Measurements from ENCODE around the gene TREX2. TPM values are rescaled to one million over a fixed set of nuclear protein-coding genes. Genes with fewer than 3 reads are reported as not detected.

TREX2 gene
- total and polyA plus RNA-seq, 2 of the 8 experiments (the other 6 are each of a cell fraction or from before 2014, with no cell fraction given): 0.71 to 0.80 TPM

- no peak overlapping the region for H2BK15ac ChIP-seq (ENCODE audit: low read length)
- POLR2A ChIA-PET (ENCODE audit: partially characterized antibody): no interaction called here
- no peak for FAIRE-seq
- no peak for TF ChIP-seq FOSL1 (IDR thresholded peaks at IDR 0.05; ENCODE audit: insufficient read depth, low read depth, low read length)
- TF ChIP-seq KDM5A (IDR thresholded peaks at IDR 0.05; ENCODE audit: low read length): no peak
- TF ChIP-seq PHF8 (conservative IDR thresholded peaks at IDR 0.05; ENCODE audit: low read depth, low read length): no peak
- TF ChIP-seq CTBP2 (IDR thresholded peaks at IDR 0.05; ENCODE audit: borderline replicate concordance, insufficient read depth, insufficient read length, low read length): no peak
- no peak for TF ChIP-seq RAD21 (IDR thresholded peaks at IDR 0.05 in 1 of 2, conservative IDR thresholded peaks at IDR 0.05 in 1 of 2; ENCODE audit: low read depth in 2 of 2, low read length in 2 of 2)
- no peak for TF ChIP-seq CHD1 (IDR thresholded peaks at IDR 0.05; ENCODE audit: low read depth, low read length)
- TF ChIP-seq TBP (IDR thresholded peaks at IDR 0.05; ENCODE audit: low read depth, low read length): no peak
- no peak for TF ChIP-seq RXRA (IDR thresholded peaks at IDR 0.05; ENCODE audit: insufficient read depth, low read depth, low read length)
- no peak for TF ChIP-seq TAF1 (IDR thresholded peaks at IDR 0.05; ENCODE audit: low read depth, low read length)
- no peak for TF ChIP-seq E2F6 (IDR thresholded peaks at IDR 0.05)
Measured at GRCh38 chrX:153449368-153450113, 3.7 kb upstream of the TREX2 start.

More at GRCh38 chrX:153449368-153450113, 3.7 kb upstream of the TREX2 start:
- Histone ChIP-seq H3K79me2 (ENCODE audit: control insufficient read depth in 1 of 2, insufficient read depth in 2 of 2, low read length in 2 of 2) (no peaks in the 10 kb centered on the region), H3K18ac (ENCODE audit: extremely low read depth, low read length) (no peak overlapping the region), H3K9me3 (ENCODE audit: insufficient read depth in 2 of 2, low read depth in 1 of 2, low read length in 1 of 2) (no peaks in the 10 kb centered on the region), H2AK5ac (ENCODE audit: low read depth, low read length) (no peak overlapping the region), H3K4ac (replicated peaks; ENCODE audit: insufficient read length, low read depth, low read length) (no peak overlapping the region), H3K79me1 (ENCODE audit: low read depth, low read length) (no peaks in the 10 kb centered on the region), H3K14ac (ENCODE audit: insufficient read length) (no peak overlapping the region), H2BK12ac (ENCODE audit: low read depth, low read length) (no peak overlapping the region), H2BK5ac (ENCODE audit: low read depth, low read length) (no peak overlapping the region), H3K4me2 (ENCODE audit: insufficient read depth in 1 of 2, low read depth in 2 of 2, low read length in 2 of 2) (no peak overlapping the region), H2BK120ac (replicated peaks; ENCODE audit: low read depth, low read length) (no peak overlapping the region), H2BK20ac (ENCODE audit: low read length) (no peak overlapping the region), H4K20me1 (replicated peaks in 1 of 2; ENCODE audit: control insufficient read depth in 1 of 2, insufficient read depth in 2 of 2, low read length in 2 of 2) (no peaks in the 10 kb centered on the region), H3K27me3 (replicated peaks in 1 of 4; ENCODE audit: control insufficient read depth in 3 of 4, extremely low read depth in 1 of 4, insufficient read depth in 3 of 4, low read length in 3 of 4) (no peaks in the 10 kb centered on the region), H3K4me3 (ENCODE audit: extremely low read depth in 1 of 4, insufficient read depth in 2 of 4, low read depth in 3 of 4, low read length in 4 of 4) (no peak overlapping the region), H4K91ac (replicated peaks; ENCODE audit: insufficient read length, low read length) (no peak overlapping the region), H3K36me3 (ENCODE audit: control insufficient read depth in 2 of 4, insufficient read depth in 4 of 4, low read length in 3 of 4) (no peaks in the 10 kb centered on the region; a peak in 1 of 8 replicates), H3K9ac (replicated peaks in 1 of 4; ENCODE audit: extremely low read depth in 1 of 4, low read depth in 3 of 4, low read length in 3 of 4) (no peak overlapping the region), H3K4me1 (replicated peaks in 1 of 4; ENCODE audit: control insufficient read depth in 3 of 4, insufficient read depth in 4 of 4, low read length in 3 of 4) (no peaks in the 10 kb centered on the region), H2AFZ (ENCODE audit: low read length) (no peak overlapping the region), H4K5ac (ENCODE audit: insufficient read length, low read depth, low read length) (no peak overlapping the region), H4K8ac (ENCODE audit: extremely low read depth, insufficient read depth, low read length) (no peak overlapping the region), H3K23ac (ENCODE audit: insufficient read length) (no peak overlapping the region), H3K27ac (ENCODE audit: low read depth, low read length) (no peak overlapping the region), H3K23me2 (ENCODE audit: low read depth, low read length) (no peaks in the 10 kb centered on the region), H3K56ac (replicated peaks; ENCODE audit: insufficient read length, low read depth, low read length) (no peak overlapping the region)
- 89% methylated on average over 11 of the region's 15 CpGs; no CpG with 5 or more reads in 1 of the 2 experiments for WGBS, 2 experiments (ENCODE audit: extremely low coverage in 1 of 2, insufficient coverage in 1 of 2, insufficient read length in 1 of 2, insufficient replicate concordance in 2 of 2, low coverage in 1 of 2, low lambda C conversion rate in 2 of 2, missing lambda C conversion rate in 1 of 2)
- CTCF ChIA-PET (ENCODE audit: partially characterized antibody): interaction anchor here (0.6 kb wide), 1 partner anchor 20 kb away, joined by 3 read pairs; no protein-coding TSS in a partner anchor
- no peak for DNase-seq (ENCODE audit: low read depth in 1 of 2, low spot score in 2 of 2)

Measured in H1 (cell line).